SK-N-SH treated with all-trans-retinoic acid at 6 μM for 48 hours (cell line): ENCODE measurements around the gene ARL5A.

Experiments
- ATAC-seq: fragments of 200-7000 bp; cut with Tn5 transposase; 3 replicates; pipeline ENCODE4 v1.9.1; 2020; ENCODE audit warnings: mild to moderate bottlenecking, moderate library complexity
- BACH2 ChIP-seq: fragments of 250-450 bp; sonication (Bioruptor Pico); IDR thresholded peaks from 2 replicates; pipeline ENCODE4 v1.9.0; 2021; ENCODE audit warnings: mild to moderate bottlenecking, borderline replicate concordance
- CREB5 ChIP-seq: fragments of 250-450 bp; sonication (Bioruptor Pico); IDR thresholded peaks from 2 replicates; pipeline ENCODE4 v1.5.1; 2020; ENCODE audit warnings: low read depth, mild to moderate bottlenecking, moderate library complexity
- CSDC2 ChIP-seq: fragments of 250-450 bp; sonication (Bioruptor Pico); IDR thresholded peaks from 2 replicates; pipeline ENCODE4 v1.5.0; 2020; ENCODE audit warnings: mild to moderate bottlenecking, moderate library complexity
- CSRNP3 ChIP-seq: fragments of 250-450 bp; sonication (Bioruptor Pico); IDR thresholded peaks from 2 replicates; pipeline ENCODE4 v1.5.1; 2021; ENCODE audit warnings: mild to moderate bottlenecking, moderate library complexity
- ESRRG ChIP-seq: fragments of 250-450 bp; sonication (Bioruptor Pico); IDR thresholded peaks from 2 replicates; pipeline ENCODE4 v1.6.1; 2021; ENCODE audit warnings: mild to moderate bottlenecking
- GLIS3 ChIP-seq: fragments of 250-450 bp; sonication (Bioruptor Pico); IDR thresholded peaks from 2 replicates; pipeline ENCODE4 v1.5.0; 2020; ENCODE audit warnings: mild to moderate bottlenecking, moderate library complexity
- PATZ1 ChIP-seq: fragments of 250-450 bp; sonication (Bioruptor Pico); IDR thresholded peaks from 2 replicates; pipeline ENCODE4 v1.8.0; 2020; ENCODE audit warnings: mild to moderate bottlenecking, moderate library complexity, borderline replicate concordance
- PPARA ChIP-seq: fragments of 250-450 bp; sonication (Bioruptor Pico); IDR thresholded peaks from 2 replicates; pipeline ENCODE4 v1.5.0; 2020; ENCODE audit warnings: mild to moderate bottlenecking, borderline replicate concordance
- RARB ChIP-seq: fragments of 250-450 bp; sonication (Bioruptor Pico); IDR thresholded peaks from 2 replicates; pipeline ENCODE4 v1.8.0; 2021; ENCODE audit warnings: mild to moderate bottlenecking, moderate library complexity
- TOX ChIP-seq: fragments of 250-450 bp; sonication (Bioruptor Pico); IDR thresholded peaks from 2 replicates; pipeline ENCODE4 v1.8.0; 2021; ENCODE audit warnings: mild to moderate bottlenecking, moderate library complexity, borderline replicate concordance
- TSHZ2 ChIP-seq: fragments of 250-450 bp; sonication (Bioruptor Pico); IDR thresholded peaks from 2 replicates; pipeline ENCODE4 v1.5.0; 2020; ENCODE audit warnings: mild to moderate bottlenecking, moderate library complexity
- ZC3H10 ChIP-seq: fragments of 250-450 bp; sonication (Bioruptor Pico); IDR thresholded peaks from 2 replicates; pipeline ENCODE4 v1.5.1; 2021; ENCODE audit warnings: mild to moderate bottlenecking, moderate library complexity
- ZFP3 ChIP-seq: fragments of 250-450 bp; sonication (Bioruptor Pico); IDR thresholded peaks from 2 replicates; pipeline ENCODE4 v1.5.0; 2020; ENCODE audit warnings: mild to moderate bottlenecking, moderate library complexity
- ZFP30 ChIP-seq: fragments of 450-650 bp; formaldehyde crosslinking; IDR thresholded peaks from 2 replicates; pipeline ENCODE4 v1.5.0; 2022; ENCODE audit warnings: mild to moderate bottlenecking, moderate library complexity
- ZNF565 ChIP-seq: fragments of 450-650 bp; formaldehyde crosslinking; conservative IDR thresholded peaks from 2 replicates; pipeline ENCODE4 v1.5.0; 2020; ENCODE audit warnings: low read depth, mild to moderate bottlenecking, moderate library complexity
- ZNF70 ChIP-seq: fragments of 450-650 bp; formaldehyde crosslinking; IDR thresholded peaks from 2 replicates; pipeline ENCODE4 v1.5.0; 2020; ENCODE audit warnings: mild to moderate bottlenecking, moderate library complexity
- ZNF8 ChIP-seq: fragments of 450-650 bp; formaldehyde crosslinking; IDR thresholded peaks from 2 replicates; pipeline ENCODE4 v1.5.0; 2020; ENCODE audit warnings: mild to moderate bottlenecking, moderate library complexity
- TF ChIP-seq, protein P1 (sequence below): fragments of 250-450 bp; sonication (Bioruptor Pico); IDR thresholded peaks from 2 replicates; pipeline ENCODE4 v1.8.0; 2021; ENCODE audit warnings: low read depth, mild to moderate bottlenecking, moderate library complexity, borderline replicate concordance

ARL5A gene

GRCh38 chr2:151770995-151771394 lies 57.2 kb downstream of the ARL5A start (continued):
- TF ChIP-seq, protein P1, sequence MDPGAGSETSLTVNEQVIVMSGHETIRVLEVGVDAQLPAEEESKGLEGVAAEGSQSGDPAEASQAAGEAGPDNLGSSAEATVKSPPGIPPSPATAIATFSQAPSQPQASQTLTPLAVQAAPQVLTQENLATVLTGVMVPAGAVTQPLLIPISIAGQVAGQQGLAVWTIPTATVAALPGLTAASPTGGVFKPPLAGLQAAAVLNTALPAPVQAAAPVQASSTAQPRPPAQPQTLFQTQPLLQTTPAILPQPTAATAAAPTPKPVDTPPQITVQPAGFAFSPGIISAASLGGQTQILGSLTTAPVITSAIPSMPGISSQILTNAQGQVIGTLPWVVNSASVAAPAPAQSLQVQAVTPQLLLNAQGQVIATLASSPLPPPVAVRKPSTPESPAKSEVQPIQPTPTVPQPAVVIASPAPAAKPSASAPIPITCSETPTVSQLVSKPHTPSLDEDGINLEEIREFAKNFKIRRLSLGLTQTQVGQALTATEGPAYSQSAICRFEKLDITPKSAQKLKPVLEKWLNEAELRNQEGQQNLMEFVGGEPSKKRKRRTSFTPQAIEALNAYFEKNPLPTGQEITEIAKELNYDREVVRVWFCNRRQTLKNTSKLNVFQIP (CRISPR knock-in tag) = no peak
- TF ChIP-seq CSRNP3 (CRISPR knock-in tag) (no peak), ESRRG (CRISPR knock-in tag) (no peak), TSHZ2 (CRISPR knock-in tag) (no peak), CSDC2 (CRISPR knock-in tag) (no peak)

GRCh38 chr2:151769606-151770005 lies 58.6 kb downstream of the ARL5A start:
- TF ChIP-seq PPARA (CRISPR knock-in tag) (no peak), ESRRG (CRISPR knock-in tag) (no peak), RARB (CRISPR knock-in tag) (no peak), ZNF8 (CRISPR knock-in tag) (no peak), TSHZ2 (CRISPR knock-in tag) (no peak), PATZ1 (CRISPR knock-in tag) (no peak), CSDC2 (CRISPR knock-in tag) (no peak), ZFP3 (no peak), ZC3H10 (CRISPR knock-in tag) (no peak), TOX (CRISPR knock-in tag) (no peak), ZNF565 (CRISPR knock-in tag) (no peak), GLIS3 (CRISPR knock-in tag) (no peak), ZFP30 (no peak), BACH2 (CRISPR knock-in tag) (no peak), ZNF70 (CRISPR knock-in tag) (no peak)
- TF ChIP-seq, protein P1 (CRISPR knock-in tag) = no peak
- no peak for ATAC-seq

- TF ChIP-seq TSHZ2 (CRISPR knock-in tag) (no peak), BACH2 (CRISPR knock-in tag) (no peak), CREB5 (CRISPR knock-in tag) (no peak), ESRRG (CRISPR knock-in tag) (no peak)
- peak; percentile 16 for ATAC-seq
These were observed 60.7 kb downstream of the ARL5A start for GRCh38 chr2:151767536-151767935.
